Liver (tissue), 2 donors: ENCODE measurements around the gene ZNF761.
"Not testable (repeated sequence)": the region's sequence is repeated elsewhere in the genome, so short reads cannot be mapped to it uniquely, and the experiment has no call there.

Experiments
- CTCF ChIP-seq: fragments of 150-350 bp; IDR thresholded peaks from 2 replicates; pipeline ENCODE4 v1.5.1; 2017; ENCODE audit warnings: improper control_type of control experiment, low read depth, low read length; ENCODE audit not compliant: missing input control
- ZBTB33 ChIP-seq: IDR thresholded peaks from 2 replicates; pipeline ENCODE4 v1.6.1; 2016; ENCODE audit warnings: antibody characterized with exemption
- TF ChIP-seq, protein P1 (sequence below): IDR thresholded peaks from 2 replicates; pipeline ENCODE4 v1.6.1; 2016; ENCODE audit warnings: antibody characterized with exemption
- donor health status: healthy.

DNA sequence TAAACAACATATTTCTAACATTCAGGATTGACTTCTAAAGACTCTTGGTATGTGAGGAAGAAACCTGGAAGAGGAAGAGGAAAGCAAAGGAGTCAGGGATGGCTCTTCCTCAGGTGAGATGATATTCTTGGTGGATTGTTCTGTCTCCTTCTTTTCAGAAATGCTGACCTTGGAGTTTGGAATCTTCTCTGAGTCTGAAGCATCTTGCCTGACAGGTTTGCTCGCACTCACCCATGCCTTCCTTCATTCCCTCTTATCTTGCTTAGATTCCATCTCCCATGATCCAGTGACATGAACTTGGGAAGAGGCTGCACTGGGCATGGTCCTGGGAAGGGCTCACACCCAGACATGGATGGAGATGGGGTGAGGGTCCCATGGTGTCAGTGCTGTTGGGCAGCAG, 33.9 kb upstream of the ZNF761 start:
- TF ChIP-seq CTCF, ZBTB33: not testable (repeated sequence)
- TF ChIP-seq, protein P1, sequence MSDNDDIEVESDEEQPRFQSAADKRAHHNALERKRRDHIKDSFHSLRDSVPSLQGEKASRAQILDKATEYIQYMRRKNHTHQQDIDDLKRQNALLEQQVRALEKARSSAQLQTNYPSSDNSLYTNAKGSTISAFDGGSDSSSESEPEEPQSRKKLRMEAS, result not testable (repeated sequence)
